Stimulated activated CD8-positive, alpha-beta memory T cell treated with anti-CD3 and anti-CD28 coated beads, Interleukin-7, amount 100 ng/mL, for 24 hours (primary cell): ENCODE measurements around the gene WNT3A.
"Not testable (repeated sequence)": the region's sequence is repeated elsewhere in the genome, so short reads cannot be mapped to it uniquely, and the experiment has no call there.

ENCODE experiments used
- DNase-seq: peaks from one replicate; pipeline ENCODE4 v3.0.0-alpha.2; 2020; ENCODE audit warnings: low read depth

Gene WNT3A

GRCh38 chr1:228006786-228007048, at the start of gene WNT3A:
TSS of gene WNT3A (plus strand) at chr1:228006998. CDS start at chr1:228007129, 131 bp downstream.
- DNase-seq, result no peak

DNA sequence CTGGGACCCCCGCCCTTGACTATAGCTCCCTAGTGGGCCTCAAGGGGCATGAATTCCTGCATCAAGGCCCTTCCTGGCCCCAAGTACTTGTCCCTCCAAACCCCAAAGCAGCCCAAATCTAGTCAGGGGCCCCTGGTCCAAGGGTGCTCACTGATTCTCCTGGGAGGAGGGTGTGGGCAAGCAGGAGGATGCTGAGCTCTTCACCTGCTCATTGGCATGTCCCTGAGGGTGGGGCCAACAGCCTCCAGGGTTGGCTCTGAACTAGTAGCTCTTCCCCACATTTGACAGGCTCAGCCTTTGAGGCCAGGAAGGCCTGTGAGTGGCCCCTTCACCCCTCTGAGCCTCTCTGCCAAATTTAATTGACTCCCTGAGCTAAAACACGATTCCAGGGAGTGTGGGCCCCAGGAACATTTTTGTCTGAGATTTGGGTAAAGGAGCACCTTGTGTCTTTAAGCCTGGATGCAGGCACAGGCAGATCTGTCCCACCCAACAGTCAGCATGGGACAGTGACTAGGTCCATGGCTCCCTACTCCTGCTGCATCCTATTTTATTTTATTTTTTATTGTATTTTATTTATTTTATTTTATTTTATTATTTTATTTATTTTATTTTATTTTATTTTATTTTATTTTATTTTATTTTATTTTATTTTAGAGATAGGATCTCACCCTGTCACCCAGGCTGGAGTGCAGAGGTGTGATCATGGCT, 48.0 kb upstream of the WNT3A start:
- DNase-seq, result no peak

DNA sequence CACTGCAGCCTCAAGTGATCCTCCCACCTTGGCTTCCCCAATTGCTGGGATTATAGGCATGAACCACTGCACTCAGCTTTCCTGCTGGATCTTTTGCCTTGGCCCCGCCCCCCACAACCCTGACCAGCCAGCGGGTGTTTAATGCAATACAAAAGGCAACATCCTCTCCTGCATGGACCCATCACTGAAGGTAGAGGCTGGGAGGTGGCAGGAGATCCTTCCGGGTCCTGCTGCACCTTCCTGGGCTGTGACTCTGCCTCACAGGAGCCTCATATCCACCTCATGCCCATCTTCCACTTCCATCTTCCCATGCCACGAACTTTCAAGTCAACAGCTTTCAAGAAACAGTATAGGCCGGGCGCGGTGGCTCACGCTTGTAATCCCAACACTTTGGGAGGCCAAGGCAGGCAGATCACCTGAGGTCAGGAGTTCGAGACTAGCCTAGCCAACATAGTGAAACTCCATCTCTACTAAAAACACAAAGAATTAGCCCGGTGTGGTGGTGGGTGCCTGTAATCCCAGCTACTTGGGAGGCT, 47.4 kb upstream of the WNT3A start:
- DNase-seq, result no peak

- no peak for DNase-seq
Observed at GRCh38 chr1:227961651-227962466, 44.9 kb upstream of the WNT3A start.

DNA sequence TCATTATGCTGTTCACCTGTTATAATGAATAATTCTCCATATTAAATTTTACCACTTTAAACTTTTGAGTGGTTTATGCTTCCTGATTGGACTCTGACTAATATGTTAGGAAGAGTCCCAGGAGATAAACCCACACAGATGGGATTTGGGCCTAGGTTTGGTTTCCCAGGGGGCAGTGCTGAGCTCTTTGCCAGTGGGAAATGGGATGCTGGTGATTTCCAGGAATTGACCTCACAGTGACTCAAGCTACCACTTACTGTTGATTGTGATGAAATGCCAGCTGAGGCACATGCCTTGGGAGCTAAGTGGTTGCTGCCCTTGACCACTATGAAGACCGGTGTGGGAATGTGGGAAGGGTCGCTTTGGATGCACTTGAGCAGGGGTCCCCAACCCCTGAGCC, 40.1 kb upstream of the WNT3A start:
- DNase-seq, result not testable (repeated sequence)

- DNase-seq, result not testable (repeated sequence)
Observed at GRCh38 chr1:227967815-227968214, 39.0 kb upstream of the WNT3A start.

GRCh38 chr1:227970076-227970995, 36.5 kb upstream of the WNT3A start:
- not testable (repeated sequence) for DNase-seq

- not testable (repeated sequence) for DNase-seq
Observed at GRCh38 chr1:227971216-227971615, 35.6 kb upstream of the WNT3A start.

- not testable (repeated sequence) for DNase-seq
Observed at GRCh38 chr1:227971643-227972282, 35.0 kb upstream of the WNT3A start.

- DNase-seq, result not testable (repeated sequence)
Observed at GRCh38 chr1:227972283-227972679, 34.5 kb upstream of the WNT3A start.

GRCh38 chr1:227972843-227973374, 33.9 kb upstream of the WNT3A start:
- DNase-seq, result not testable (repeated sequence)

DNA sequence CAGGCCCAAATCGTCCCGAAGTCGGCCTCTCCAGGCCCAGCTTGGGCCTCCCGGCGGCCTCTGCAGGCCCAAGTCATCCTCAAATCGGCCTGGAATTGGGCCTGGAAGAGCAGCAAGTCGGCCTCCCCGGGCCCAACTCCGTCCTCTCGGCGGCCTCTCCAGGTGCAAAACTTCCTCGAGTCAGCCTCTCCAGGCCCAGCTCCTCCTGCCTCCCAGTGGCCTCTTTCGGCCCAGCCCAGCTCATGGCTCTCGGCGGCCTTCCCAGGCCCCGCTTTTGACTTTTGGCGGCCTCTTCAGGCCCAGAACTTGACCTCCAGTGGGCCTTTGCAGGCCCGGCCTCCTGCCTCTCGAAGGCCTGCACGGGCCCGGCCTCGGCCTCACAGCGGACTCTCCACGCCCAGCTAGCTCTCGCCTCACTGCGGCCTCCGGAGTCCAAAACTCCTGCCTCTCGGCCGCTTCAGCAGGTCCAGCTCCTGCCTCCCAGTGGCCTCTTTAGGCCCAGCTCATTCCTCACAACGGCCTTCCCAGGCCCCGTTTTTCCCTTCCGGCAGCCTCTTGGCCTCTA, 33.0 kb upstream of the WNT3A start:
- not testable (repeated sequence) for DNase-seq

GRCh38 chr1:227975583-227976283, 31.1 kb upstream of the WNT3A start:
- not testable (repeated sequence) for DNase-seq

DNA sequence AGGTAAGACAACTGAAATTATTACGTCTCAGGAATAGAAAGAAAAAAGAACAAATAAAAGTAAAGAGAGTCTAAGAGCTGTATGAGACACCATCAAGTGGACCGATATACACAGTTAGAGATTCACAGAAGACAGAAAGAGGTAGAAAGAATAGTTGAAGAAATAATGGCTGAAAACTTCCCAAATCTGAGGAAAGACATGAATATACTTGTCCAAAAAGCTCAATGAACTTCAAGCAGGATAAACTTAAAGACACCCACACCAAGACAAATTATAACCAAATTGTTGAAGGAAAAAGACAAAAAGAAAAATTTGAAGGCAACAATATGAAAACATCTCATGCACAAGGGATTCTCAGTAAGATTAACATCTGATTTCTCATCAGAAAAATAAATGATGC, 19.6 kb upstream of the WNT3A start:
- DNase-seq, result no peak

DNA sequence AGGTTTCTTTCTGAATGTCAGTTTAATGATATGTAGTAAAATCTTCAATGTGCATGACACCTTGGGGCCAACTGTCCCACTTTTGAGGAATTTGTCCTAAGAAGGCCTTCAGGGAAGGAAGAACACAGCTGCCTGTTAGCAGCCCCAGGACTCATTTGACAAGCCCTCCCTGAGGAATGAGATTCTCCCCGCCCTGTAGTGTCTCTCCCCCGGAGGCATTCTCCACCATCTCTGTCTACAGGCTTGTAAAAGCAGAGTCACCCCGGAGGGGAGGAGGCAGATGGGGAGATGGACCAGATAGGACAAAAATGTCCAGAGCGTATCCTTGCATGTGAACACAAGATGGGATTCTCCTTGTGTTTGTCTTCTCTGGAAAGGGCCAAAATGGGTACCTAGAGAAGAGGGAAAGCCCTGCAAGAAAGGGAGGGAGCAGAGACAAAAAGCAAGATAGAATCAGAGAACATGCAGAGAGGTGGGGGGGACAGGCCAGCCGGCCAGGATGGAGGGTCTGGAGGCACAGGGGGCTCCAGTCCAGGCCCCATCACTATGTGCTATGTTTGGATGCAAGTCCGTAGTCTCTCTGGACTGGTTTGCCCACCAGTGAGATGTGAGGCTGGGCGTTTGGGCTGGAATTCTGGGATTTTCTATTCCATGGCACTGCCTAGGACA, 12.0 kb upstream of the WNT3A start:
- no peak for DNase-seq

GRCh38 chr1:227996187-227996950, 10.4 kb upstream of the WNT3A start:
- no peak for DNase-seq

DNA sequence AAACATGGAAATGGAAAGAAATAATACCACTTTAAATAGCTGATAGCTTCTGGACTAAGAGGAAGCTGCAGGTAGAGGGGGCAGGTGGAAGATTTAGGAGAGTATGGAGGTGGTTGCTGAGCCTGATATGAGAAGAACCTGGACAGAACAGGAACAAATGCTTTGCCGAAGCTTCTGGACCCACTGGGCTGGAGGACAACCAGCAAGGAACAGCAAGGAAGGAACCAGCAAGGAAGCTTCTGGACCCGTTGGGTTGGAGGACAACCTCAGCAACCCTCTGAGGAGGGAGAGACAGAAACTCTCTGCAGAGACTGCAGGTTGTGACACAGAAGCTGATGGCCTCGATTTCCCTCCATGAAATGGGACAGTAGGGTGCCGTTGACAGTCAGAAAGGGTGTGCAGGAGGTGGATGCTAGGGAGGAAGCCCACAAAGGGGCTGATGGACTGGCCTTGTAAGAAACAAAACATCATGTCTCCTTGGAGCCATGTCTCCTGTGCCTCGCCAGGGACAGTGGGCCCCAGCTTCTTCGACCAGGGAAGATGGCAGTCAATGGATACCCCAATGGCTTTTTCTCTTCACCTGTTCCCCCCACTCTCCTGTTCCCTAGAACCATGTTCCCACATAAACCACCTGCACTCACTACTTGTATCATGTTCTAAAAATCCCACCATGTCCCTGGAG, 8.3 kb upstream of the WNT3A start:
- DNase-seq, result no peak
